T-helper 9 cell (primary cell): Measurements from ENCODE around the gene CWC25.
"Not testable (repeated sequence)": the region's sequence is repeated elsewhere in the genome, so short reads cannot be mapped to it uniquely, and the experiment has no call there.

Source experiments
- DNase-seq: peaks from one replicate; pipeline ENCODE4 v3.0.0-alpha.2; 2020

The CWC25 gene

DNA sequence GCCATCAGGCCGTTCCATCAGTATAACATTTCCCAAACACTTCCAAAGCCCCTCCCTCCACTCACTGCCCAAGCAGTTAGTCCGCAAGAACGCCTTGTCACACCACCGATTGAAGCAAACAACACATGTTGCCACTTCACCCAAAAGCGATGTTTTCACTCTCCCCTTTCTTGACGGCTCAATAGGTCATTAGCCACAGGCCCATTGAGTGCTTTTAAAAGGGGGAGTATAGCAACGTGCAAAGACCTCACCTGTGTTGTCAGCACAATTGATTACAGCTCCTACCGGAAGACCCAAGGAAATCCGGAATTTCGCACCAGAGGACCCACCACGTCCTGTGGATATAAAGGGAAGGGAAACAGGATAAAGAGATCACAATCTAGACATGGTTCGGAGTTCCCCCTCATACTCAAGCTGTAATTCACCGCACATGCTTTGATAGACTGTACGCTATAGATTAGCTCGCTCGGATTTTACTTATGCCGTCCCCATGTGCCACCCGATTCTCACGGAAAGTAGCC lies 27.7 kb upstream of the CWC25 start:
- no peak for DNase-seq

DNA sequence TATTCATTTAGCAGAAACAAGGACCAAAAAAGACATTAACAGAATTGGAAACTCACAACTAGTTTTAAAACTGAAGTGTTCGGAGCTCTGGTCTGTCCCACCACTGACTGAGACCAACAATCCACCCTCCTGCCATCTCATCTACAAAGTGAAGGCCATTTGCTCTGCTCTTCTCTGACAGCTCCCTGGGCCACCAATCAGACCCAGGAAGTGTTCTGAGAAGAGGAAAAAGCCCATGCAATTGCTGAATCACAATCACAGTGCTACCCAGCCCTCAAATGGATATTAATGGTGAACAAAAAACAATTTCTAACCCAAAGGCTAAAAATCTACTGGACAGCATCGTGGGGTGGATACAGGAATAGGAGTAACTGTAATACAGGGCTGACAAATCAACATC lies 26.3 kb upstream of the CWC25 start:
- no peak for DNase-seq

DNA sequence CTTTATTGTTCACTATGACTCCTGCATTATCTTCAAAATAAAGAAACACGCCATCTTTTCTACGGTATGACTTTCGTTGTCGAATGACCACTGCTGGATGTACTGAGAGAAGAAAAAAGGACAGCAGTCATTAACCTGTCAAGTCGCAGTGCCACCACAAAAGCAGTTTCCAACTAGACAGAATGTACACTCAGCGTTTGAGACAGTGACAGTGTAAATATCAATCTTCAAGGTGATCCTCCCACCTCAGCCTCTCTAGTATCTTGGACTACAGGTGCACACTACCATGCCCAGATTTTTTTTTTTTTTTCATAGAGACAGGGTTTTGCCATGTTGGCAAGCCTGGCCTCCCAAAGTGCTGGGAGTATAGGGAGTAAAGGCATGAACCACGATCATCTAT lies 25.3 kb upstream of the CWC25 start:
- DNase-seq: no peak

DNA sequence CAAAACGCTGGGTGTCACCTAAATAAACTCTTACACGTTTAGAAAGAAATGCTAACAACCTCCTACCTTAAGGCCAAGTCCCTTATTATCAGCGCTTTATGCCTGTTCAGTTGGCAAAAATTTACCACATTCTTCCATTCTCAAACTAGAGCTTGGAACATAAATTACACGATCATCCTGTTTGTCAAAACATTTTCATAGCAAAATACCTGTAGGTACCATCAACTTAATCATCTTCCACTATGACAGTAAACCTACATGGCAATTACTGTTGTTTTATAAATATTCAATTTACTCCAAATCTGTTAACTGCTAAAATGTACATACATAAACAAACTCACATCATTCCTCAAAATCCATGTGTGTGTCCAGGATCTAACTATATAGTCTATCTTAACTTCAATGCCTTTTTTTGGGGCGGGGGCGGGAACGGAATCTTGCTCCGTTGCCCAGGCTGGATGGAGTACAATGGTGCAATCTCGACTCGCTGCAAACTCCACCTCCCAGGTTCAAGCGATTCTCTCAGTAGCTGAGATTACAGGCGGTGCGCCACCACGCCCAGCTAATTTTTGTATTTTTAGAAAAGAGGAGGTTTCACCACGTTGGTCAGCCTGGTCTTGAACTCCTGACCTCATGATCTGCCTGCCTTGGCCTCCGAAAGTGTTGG lies 24.0 kb upstream of the CWC25 start:
- no peak for DNase-seq

DNA sequence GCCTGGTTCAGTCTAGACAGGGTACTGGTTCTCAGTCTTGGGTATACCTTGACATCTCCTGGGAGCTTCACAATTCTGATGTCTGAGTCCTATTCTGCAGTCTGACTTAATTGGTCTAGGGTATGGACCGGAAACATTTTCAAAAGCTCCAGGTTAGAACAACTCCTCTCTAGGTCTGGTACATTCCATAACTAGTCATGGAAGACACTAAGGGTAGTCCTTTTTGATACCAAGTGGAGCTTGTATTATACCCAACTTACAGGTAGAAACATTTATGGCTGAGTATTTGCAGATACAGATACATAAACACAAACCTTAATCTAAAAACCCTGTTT lies 23.4 kb upstream of the CWC25 start:
- no peak for DNase-seq

DNA sequence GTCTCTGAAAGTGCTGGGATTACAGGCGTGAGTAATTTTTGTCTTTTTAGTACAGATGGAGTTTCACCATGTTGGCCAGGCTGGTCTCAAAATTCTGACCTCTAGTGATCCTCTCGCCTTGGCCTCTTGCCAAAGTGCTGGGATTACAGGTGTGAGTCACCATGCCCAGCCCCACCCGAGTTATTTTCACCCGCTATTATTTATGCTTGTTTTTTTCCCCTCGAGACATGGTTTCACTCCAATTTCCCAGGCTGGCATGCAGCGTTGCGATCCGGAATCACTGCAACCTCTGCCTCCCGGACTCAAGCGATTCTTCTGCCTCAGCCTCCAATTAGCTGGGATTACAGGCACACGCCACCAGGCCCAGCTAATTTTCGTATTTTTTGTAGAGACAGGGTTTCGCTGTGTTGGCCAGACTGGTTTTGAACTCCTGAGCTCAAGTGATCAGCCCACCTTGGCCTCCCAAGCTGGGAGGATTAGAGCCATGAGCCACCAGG lies 19.2 kb upstream of the CWC25 start:
- DNase-seq: no peak

DNA sequence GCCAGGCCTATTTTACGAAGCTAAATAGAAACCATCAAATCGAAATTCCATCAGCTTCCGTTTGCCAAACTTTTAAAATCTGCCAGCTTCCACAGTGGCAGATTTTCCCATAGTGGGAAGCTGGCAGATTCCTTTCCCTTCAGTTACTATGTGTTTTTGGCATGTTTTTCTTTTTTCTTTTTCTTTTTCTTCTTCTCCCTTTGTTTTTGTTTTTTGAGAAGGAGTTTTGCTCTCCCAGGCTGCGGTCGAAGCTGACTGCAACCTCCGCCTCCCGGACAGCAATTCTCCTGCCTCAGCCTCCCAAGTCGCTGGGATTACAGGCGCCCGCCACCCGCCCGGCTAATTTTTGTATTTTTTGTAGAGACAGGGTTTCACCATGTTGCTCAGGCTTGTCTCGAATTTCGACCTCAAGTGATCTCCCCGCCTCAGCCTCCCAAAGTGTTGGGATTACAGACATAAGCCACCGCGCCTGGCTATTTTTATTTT lies 684 bp upstream of the CWC25 start:
- no peak for DNase-seq

DNA sequence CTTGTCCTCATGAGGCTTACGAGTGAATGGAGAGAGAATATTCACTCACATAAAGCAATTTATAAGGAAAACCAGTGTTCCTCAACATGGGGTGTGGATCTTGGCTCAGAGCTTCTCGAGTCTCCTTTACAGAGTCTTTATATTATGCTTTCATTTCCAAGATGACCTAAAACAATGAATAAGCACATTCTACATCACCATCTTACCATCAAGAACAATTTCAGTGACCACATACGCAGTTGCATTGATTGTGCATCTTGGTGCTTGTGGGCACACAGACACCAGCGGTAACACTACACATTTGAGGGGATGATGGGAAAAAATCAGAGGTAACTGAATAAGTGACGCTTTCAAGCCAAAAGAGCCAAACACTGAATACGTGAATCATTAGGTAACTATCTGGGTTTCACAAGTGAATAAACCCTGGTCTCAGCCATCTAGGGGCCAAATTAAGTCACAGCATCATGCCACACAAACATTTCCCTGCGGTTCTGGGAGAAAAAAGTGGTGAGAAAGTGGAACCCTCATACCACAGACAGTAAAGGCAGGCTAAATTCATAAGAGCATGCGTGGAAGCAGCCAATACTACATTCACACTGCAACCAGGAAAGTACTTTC lies 9.4 kb downstream of the CWC25 start:
- DNase-seq: no peak

DNA sequence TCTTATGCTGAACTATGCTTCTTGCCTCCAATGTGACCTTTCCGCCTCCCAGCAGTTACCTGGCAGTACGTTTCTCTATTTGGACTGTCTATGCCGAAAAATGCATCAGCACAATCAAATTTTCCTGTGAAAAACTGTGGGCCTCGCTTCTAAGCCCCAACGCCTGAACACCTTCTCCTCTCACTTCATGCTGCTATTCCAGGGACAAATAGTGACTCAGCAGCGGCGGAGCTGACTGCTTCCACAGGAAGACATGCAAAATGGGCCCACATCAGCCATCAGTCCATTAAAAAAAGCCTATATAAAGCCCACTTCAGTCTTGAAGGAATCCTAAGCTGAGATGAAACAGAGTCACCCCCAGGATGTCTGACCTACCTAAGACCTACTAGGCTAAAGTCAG lies 15.3 kb downstream of the CWC25 start:
- no peak for DNase-seq

DNA sequence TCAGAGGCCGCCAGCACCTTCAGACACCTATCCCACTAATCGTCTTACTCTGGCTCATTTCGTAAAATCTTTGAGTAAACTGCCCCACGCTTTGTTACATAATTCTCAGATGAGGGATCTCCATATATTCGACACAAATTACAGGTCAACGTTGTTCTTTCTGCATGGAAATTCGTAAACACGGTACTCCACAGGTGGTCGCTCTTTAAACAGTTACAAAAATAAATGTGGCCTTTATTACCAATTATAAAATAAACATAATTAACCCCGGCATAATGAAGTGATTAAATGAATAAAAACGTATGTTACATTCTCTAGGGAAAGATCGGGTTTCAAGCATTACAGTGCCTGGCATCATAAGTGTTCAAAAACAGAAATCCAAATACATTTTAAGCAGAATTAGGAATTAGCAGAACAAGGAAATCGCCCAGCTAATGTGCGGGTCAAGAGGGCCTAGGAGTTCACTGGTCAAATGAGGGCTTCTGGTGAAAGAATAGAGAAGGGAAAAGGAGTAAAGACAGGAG lies 24.8 kb downstream of the CWC25 start:
- no peak for DNase-seq

DNA sequence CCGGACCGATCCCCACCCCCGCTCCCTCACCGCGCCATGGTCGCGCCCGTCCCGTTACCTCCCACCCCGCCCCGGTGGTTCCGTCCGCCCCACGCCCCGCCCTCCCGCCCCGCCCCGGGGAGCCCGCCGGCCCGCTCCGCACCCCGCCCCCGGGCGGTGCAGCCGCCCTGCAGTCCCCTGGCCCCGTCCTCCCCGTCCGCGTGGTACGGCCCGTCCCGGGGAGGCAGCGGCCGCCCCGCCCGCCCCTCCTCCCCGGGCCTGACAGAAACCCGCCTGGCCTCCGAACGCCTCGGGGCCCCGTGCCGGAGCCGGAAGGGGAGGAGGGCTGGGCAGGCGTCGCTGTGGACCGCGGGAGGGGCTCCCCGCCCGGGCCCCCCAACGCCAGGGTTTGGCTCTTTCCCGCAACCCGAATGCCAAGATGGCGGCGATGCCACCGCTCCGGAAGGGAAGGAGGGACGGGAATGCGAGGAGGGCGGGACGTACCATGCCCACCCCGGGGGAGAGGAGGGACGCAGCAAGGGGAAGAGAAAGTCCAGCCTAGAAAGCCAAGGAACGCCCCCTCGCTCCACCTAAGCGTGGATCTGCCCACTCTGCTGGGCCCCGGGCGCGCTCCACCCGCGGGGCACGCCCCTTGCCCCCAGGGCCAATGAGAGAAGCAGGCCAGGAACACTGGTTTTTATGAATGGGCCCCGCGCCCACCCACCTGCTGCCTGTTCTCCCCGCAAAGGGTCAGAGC lies 25.5 kb downstream of the CWC25 start, which contains the start of gene PIP4K2B:
TSS of gene PIP4K2B (minus strand) at position 56 of the 736 bp plus-strand sequence. CDS start 132 bp downstream, outside the sequence.
- peak; percentile 76 for DNase-seq

DNA sequence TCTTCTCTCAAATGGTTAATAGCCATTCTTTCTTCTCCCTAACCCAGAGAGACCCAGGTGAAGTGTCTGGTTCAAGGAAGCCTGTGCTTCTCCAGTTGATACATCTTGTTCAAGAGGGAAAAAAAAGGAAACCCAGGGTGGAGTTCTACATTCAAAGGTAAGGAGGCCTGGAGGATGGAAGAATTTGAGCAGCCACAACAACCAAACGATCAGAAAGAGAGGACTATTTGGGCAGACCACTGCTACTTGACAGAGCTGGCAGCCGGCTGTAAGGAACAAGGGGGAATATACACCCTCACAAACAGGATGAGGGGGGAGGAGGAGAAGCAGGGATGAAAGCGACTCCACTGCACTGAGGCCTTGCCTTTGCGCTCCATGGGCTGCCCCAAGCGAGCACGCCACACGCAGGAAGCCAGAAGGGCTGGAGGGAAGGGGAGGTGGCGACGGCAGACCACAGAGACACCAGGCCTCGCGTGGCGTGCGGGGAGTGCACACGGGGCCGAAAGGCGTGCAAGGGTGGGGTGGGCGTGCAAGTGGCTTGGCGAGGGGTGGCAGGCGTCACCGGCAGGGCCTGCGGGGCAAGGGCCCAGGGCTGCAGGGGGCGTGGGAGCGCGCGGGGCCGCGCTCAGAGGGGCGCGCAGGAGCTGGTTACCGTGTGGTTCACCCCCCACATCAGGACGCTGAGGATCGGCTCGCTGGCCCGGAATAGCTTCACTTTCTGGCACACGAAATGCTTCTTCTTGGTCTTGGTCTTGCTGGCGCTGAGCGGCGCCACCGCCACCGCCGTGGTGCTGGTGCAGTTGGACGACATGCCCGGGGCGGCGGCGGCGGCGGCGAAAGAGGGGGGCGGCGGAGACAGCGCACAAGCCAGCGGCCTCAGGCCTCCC lies 26.3 kb downstream of the CWC25 start:
- peak; percentile 51 for DNase-seq

DNA sequence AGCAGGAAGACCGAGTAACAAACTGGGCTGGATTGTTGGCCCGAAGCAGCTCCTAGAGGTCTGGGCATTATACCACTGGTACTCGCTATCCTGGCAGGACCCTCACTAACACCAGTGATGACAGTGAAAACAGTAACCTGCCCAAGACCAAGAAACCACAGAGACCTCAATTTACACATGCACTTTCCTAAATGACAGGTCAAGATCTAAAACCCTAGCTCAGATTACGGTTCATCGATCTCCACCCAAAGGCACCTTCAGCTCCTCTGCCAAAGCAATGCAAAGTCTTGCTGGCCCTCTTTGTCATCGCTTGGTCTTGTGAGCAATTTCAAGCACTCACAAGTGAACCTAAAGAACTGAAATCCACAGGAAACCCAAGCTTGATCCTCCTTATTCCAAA lies 27.3 kb downstream of the CWC25 start:
- no peak for DNase-seq

DNA sequence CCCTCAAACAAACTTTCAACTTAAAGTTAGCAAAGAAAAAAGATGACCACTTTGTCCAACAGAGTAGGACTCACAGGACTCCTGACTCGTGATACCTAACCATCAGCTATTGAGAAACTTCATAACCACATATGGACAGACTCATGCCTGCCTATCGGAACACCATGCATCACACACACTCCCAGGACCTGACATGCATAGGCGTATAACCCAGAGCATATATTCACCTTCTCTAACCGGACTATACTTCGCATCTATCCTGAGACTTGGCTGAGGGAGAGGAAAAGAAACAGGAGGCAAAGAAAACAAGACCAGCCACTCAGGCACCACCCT lies 28.0 kb downstream of the CWC25 start:
- DNase-seq: no peak

DNA sequence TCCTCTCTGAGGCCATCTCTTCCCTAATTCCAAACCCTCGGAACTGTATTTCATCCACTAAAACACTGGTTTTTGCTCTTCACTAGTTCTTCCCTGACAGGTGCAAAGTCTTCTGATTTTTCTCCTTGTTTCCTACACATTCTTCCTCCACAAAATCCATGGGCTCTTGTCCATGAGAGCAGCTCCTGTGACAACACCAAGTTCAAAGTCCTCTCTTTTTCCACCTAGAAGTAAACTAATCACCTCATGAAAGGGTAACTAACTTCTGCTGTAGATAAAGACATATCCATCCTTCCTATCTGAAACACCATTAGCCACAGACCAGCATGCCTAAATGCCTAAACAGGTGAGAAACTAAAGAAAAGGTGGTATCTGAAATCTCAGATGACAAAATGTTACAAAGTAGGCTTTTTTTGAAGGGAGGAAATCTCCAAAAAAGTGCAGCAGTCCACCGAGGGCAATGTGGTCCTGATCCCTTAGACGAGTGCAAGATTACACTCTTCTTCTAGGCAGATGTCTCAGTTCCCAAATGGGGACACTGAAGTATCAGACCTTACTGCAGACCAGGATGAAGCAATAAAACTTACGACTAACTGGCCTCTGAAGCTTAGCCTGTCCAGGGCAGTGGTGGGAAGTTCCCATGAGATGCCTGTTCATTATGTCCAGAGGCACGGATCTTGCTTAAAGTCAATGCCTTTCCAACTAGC lies 28.5 kb downstream of the CWC25 start:
- no peak for DNase-seq

DNA sequence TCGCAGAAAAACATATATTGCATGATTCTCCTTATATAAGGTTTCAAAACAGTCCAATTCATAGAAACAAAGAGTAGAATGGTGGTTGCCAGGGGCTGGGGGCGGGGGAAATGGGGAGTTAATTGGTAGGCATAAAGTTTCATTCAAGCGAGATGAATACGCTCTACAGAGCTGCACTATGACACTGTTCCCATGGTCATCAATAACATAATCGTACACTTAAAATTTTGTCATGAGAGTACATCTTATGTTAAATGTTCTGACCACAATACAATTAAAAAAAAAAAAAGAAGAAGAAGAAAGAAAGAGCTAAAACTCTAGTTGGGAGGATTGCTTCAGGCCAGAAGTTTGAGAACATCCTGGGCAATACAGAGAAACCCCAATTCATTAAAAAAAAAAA lies 30.9 kb downstream of the CWC25 start:
- DNase-seq: no peak

DNA sequence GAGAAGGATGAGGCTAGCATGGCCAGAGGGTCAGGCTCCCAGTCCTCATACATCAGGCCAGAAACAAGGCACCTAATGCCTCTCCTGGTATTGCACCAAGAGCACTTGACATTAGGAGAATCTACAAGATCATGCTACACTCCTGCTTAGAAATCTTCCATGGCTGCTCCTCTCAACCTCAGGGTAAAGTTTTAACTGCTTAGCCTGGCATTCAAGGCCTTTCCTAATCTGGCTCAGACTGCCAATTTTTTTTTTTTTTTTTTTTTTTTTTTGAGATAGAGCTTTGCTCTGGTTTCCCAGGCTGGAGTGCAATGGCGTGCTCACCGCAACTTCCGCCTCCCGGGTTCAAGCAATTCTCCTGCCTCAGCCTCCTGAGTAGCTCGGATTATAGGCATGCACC lies 34.0 kb downstream of the CWC25 start:
- no peak for DNase-seq

DNA sequence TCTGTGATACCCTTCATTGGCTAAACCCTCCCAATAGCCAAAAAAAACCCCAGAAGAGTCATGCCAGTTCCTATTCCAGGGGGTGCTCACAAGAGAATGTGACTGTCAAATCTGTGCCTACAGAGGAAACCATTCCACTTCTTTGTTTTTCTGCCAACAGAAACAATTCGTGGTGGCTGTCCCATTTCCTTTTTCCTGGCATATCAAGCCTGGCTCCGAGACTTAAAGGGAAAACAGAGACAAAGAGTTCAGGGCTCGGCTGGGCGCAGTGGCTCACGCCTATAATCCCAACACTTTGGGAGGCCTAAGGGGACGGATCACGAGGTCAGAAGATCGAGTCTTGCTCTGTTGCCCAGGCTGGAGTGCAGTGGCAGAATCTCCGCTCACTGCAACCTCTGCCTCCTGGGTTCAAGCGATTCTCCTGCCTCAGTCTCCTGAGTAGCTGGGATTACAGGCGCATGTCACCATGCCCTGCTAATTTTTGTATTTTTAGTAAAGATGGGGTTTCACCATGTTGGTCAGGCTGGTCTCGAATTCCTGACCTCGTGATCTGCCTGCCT lies 34.9 kb downstream of the CWC25 start:
- DNase-seq: not testable (repeated sequence)

DNA sequence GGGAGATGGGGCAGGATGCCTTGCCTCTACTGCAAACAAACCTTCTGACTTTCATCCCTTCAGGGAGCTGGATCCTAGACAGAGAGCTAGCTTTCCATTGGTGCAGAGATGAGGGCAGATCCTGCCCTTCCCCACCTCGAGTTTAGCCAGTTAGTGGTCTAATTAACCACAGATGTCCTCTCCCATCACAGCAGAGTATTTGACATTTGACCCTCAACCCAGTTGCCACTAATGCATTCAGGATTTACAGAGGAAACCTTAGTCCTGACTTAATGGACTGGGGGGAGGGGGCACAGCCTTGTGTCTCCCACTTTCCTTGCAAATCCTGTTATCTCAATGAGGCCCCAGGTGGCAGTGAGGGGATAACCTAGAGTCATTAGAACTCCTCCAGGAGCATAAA lies 35.9 kb downstream of the CWC25 start:
- DNase-seq: no peak

DNA sequence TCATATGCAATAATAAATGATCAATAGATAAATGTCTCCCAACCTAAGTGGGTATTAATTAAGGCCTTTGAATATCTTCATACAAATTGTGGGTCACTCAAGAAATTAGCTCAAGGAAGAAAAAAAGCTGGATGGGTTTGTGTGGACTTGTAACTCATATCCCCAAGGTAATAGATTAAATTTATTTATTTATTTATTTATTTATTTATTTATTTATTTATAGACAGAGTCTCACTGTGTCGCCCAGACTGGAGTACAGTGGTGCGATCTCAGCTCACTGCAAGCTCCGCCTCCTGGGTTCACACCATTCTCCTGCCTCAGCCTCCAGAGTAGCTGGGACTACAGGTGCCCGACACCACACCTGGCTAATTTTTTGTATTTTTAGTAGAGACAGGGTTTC lies 37.1 kb downstream of the CWC25 start:
- not testable (repeated sequence) for DNase-seq

DNA sequence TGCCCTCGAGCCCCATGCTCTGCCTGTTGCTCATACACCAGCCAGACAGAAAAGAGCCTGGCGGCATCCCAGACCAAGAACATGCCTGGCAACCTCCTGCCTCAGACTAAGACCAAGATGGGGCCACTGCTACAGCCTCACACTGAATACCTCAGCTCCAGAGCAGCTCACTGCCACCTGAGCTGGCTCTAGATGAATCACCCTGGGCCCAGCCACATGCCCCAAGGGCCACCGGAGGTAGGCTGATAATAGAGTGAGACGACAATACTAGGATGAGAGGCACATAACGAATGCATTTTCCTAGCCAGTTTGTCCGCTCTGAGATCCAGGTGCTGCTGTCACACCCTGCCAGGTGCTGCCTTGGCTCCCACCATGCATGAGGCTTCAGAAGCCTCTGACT lies 38.7 kb downstream of the CWC25 start:
- DNase-seq: no peak

DNA sequence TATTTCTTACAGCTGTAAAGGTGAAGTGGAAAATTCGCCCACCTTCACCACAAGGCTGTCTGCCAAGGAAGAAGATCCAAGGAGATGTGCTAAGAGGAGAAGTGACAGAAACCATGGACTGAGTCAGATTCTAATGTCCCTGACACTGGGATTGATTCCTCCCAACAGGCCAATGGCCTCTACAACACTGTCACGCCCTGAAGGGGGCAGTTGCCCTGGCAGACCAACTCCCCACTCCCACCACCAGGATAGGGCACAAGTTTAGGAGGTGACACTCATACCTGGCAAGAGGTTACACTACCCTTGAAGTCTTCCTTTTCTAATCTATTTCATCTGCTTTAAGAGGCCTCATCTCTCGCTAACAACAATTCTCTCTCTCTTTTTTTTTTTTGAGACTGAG lies 41.9 kb downstream of the CWC25 start:
- no peak for DNase-seq
